Hepatocyte (in vitro differentiated cells): Measurements from ENCODE around the gene TWF2. TPM values are rescaled to one million over a fixed set of nuclear protein-coding genes. Genes with fewer than 3 reads are reported as not detected.

Source experiments
- DNase-seq: peaks from one replicate; pipeline ENCODE4 v3.0.0-alpha.2; 2016; ENCODE audit warnings: low spot score
- H2AFZ ChIP-seq: fragments of 200-600 bp; sonication (generic); 2 replicates; pipeline ENCODE4 v1.6.0; 2016; ENCODE audit warnings: antibody characterized with exemption, mild to moderate bottlenecking
- H3K27ac ChIP-seq: fragments of 200-600 bp; sonication (generic); 2 replicates; pipeline ENCODE4 v1.5.1; 2016; ENCODE audit warnings: mild to moderate bottlenecking
- H3K27me3 ChIP-seq: fragments of 200-600 bp; sonication (generic); 2 replicates; pipeline ENCODE4 v1.6.1; 2016
- H3K36me3 ChIP-seq: fragments of 200-600 bp; sonication (generic); replicated peaks from 2 replicates; pipeline ENCODE4 v1.5.1; 2016; ENCODE audit warnings: low read depth; ENCODE audit not compliant: insufficient read depth
- H3K4me1 ChIP-seq: fragments of 200-600 bp; sonication (generic); 2 replicates; pipeline ENCODE4 v1.5.1; 2016; ENCODE audit warnings: mild to moderate bottlenecking, moderate library complexity; ENCODE audit not compliant: insufficient read depth
- H3K4me2 ChIP-seq: fragments of 200-600 bp; sonication (generic); 2 replicates; pipeline ENCODE4 v1.6.0; 2016
- H3K4me3 ChIP-seq: fragments of 200-600 bp; sonication (generic); 2 replicates; pipeline ENCODE4 v1.5.1; 2016; ENCODE audit warnings: mild to moderate bottlenecking
- H3K79me2 ChIP-seq: fragments of 200-600 bp; sonication (generic); 2 replicates; pipeline ENCODE4 v1.6.0; 2017; ENCODE audit warnings: mild to moderate bottlenecking
- H3K9me2 ChIP-seq: fragments of 200-600 bp; sonication (generic); replicated peaks from 2 replicates; pipeline ENCODE4 v1.6.0; 2017; ENCODE audit warnings: mild to moderate bottlenecking; ENCODE audit not compliant: insufficient read depth
- H3K9me3 ChIP-seq: fragments of 200-600 bp; sonication (generic); 2 replicates; pipeline ENCODE4 v1.5.1; 2016; ENCODE audit warnings: low read depth, mild to moderate bottlenecking
- H4K20me1 ChIP-seq: fragments of 200-600 bp; sonication (generic); 2 replicates; pipeline ENCODE4 v1.6.0; 2016; ENCODE audit warnings: mild to moderate bottlenecking; ENCODE audit not compliant: insufficient read depth, poor library complexity, severe bottlenecking
- CTCF ChIP-seq: fragments of 200-600 bp; sonication (generic); IDR thresholded peaks from 2 replicates; pipeline ENCODE4 v1.5.1; 2016; ENCODE audit warnings: antibody characterized with exemption, mild to moderate bottlenecking; ENCODE audit not compliant: poor library complexity
- EZH2 ChIP-seq: fragments of 200-600 bp; sonication (generic); IDR thresholded peaks from 2 replicates; pipeline ENCODE4 v1.6.1; 2016; ENCODE audit warnings: antibody characterized with exemption, mild to moderate bottlenecking, borderline replicate concordance
- EZH2phosphoT487 ChIP-seq: fragments of 200-600 bp; sonication (generic); IDR thresholded peaks from one replicate; pipeline ENCODE4 v1.6.1; 2018; ENCODE audit warnings: antibody characterized with exemption, mild to moderate bottlenecking, low read depth, moderate library complexity; ENCODE audit not compliant: unreplicated experiment, severe bottlenecking
- WGBS: methylation state at CpG from one replicate; pipeline ENCODE4 v1.1.6; 2016; ENCODE audit warnings: low lambda C conversion rate; ENCODE audit errors: missing lambda C conversion rate; 5-methylcytosine and 5-hydroxymethylcytosine counted together
- polyA plus RNA-seq: library from polyadenylated mRNA; unstranded; fragments of >200 nt; fragmentation: Nextera tagmentation; extraction: Ambion mirVana; gene quantifications from 2 replicates; pipeline ENCODE4 v1.2.1, GENCODE V29; 2016
- total RNA-seq: library from RNA; depleted of rRNA; stranded (reverse); fragments of >200 nt; gene quantifications from 2 replicates; pipeline ENCODE4 v1.2.3, GENCODE V29; 2014

The TWF2 gene
- total and polyA plus RNA-seq, 2 experiments from 2014 or later = 47.4 to 52.5 TPM

GRCh38 chr3:52230889-52231499 is 8.0 kb downstream of the TWF2 start:
- Histone ChIP-seq H3K9me2 (no peaks in the 10 kb centered on the region), H3K36me3 (no peaks in the 10 kb centered on the region), H3K79me2 (peaks cover 12% of the 10 kb centered on the region), H3K27ac (no peak overlapping the region), H4K20me1 (no peaks in the 10 kb centered on the region), H3K4me3 (no peak overlapping the region), H3K27me3 (no peaks in the 10 kb centered on the region), H3K9me3 (no peaks in the 10 kb centered on the region), H2AFZ (no peak overlapping the region), H3K4me2 (no peak overlapping the region), H3K4me1 (no peaks in the 10 kb centered on the region)
- WGBS = 95% methylated on average over 16 of the region's 16 CpGs
- no peak for DNase-seq
- TF ChIP-seq CTCF (no peak), EZH2phosphoT487 (no peak)

- Histone ChIP-seq H3K36me3 (no peaks in the 10 kb centered on the region), H4K20me1 (no peaks in the 10 kb centered on the region)
- DNase-seq = no peak
Observed at GRCh38 chr3:52230461-52230860, 8.5 kb downstream of the TWF2 start.

GRCh38 chr3:52229656-52230055 is 9.3 kb downstream of the TWF2 start:
- Histone ChIP-seq H3K79me2 (no peaks in the 10 kb centered on the region), H3K9me2 (no peaks in the 10 kb centered on the region), H2AFZ (no peak overlapping the region), H3K36me3 (no peaks in the 10 kb centered on the region), H3K27ac (no peak overlapping the region), H3K4me1 (no peaks in the 10 kb centered on the region), H3K4me2 (no peak overlapping the region), H3K4me3 (no peak overlapping the region), H3K27me3 (no peaks in the 10 kb centered on the region), H3K9me3 (no peaks in the 10 kb centered on the region), H4K20me1 (no peaks in the 10 kb centered on the region)
- no peak for TF ChIP-seq CTCF
- no peak for TF ChIP-seq EZH2phosphoT487
- no peak for TF ChIP-seq EZH2
- no peak for DNase-seq
- 97% methylated on average over 13 of the region's 13 CpGs for WGBS

More at GRCh38 chr3:52230461-52230860, 8.5 kb downstream of the TWF2 start:
- WGBS = 95% methylated on average over 6 of the region's 6 CpGs
- Histone ChIP-seq H3K79me2 (peaks cover 6% of the 10 kb centered on the region), H3K9me2 (no peaks in the 10 kb centered on the region), H3K27me3 (no peaks in the 10 kb centered on the region), H2AFZ (no peak overlapping the region), H3K27ac (no peak overlapping the region), H3K4me2 (no peak overlapping the region), H3K4me3 (no peak overlapping the region), H3K9me3 (no peaks in the 10 kb centered on the region), H3K4me1 (no peaks in the 10 kb centered on the region)
- TF ChIP-seq EZH2 = no peak
- TF ChIP-seq CTCF = no peak
